ENCODE results near the gene LMAN1L. TPM values are rescaled to one million over a fixed set of nuclear protein-coding genes. Genes with fewer than 3 reads are reported as not detected.

LMAN1L gene
- total RNA-seq, 1 donor from 2014 or later = not detected

- no peak for TF ChIP-seq CTCF (IDR thresholded peaks at IDR 0.05; ENCODE audit: unreplicated experiment)
- Mint-ChIP-seq H3K27ac (ENCODE audit: unreplicated experiment) (no peak overlapping the region), H3K27me3 (ENCODE audit: unreplicated experiment) (peaks cover 10% of the 10 kb centered on the region), H3K4me1 (ENCODE audit: unreplicated experiment) (peaks cover 4% of the 10 kb centered on the region), H3K4me3 (ENCODE audit: unreplicated experiment) (no peak overlapping the region), H3K9me3 (ENCODE audit: unreplicated experiment) (no peaks in the 10 kb centered on the region), H3K36me3 (ENCODE audit: low read depth, unreplicated experiment) (peaks cover 9% of the 10 kb centered on the region)
- DNase-seq (ENCODE audit: low spot score) = no peak
These were observed 3.8 kb upstream of the LMAN1L start for GRCh38 chr15:74808840-74809229.

GRCh38 chr15:74809242-74809641 lies 3.4 kb upstream of the LMAN1L start:
- Mint-ChIP-seq H3K9me3 (ENCODE audit: unreplicated experiment) (no peaks in the 10 kb centered on the region), H3K27ac (ENCODE audit: unreplicated experiment) (no peak overlapping the region), H3K4me1 (ENCODE audit: unreplicated experiment) (peaks cover 4% of the 10 kb centered on the region), H3K27me3 (ENCODE audit: unreplicated experiment) (peaks cover 10% of the 10 kb centered on the region), H3K4me3 (ENCODE audit: unreplicated experiment) (no peak overlapping the region), H3K36me3 (ENCODE audit: low read depth, unreplicated experiment) (peaks cover 5% of the 10 kb centered on the region)
- no peak for TF ChIP-seq CTCF (IDR thresholded peaks at IDR 0.05; ENCODE audit: unreplicated experiment)
- DNase-seq (ENCODE audit: low spot score) = no peak

- peaks cover 6% of the 10 kb centered on the region for H3K27me3 Mint-ChIP-seq (ENCODE audit: unreplicated experiment)
- no peaks in the 10 kb centered on the region for H3K9me3 Mint-ChIP-seq (ENCODE audit: unreplicated experiment)
- H3K27ac Mint-ChIP-seq (ENCODE audit: unreplicated experiment) = no peak overlapping the region
- peaks cover 4% of the 10 kb centered on the region for H3K4me1 Mint-ChIP-seq (ENCODE audit: unreplicated experiment)
- H3K4me3 Mint-ChIP-seq (ENCODE audit: unreplicated experiment) = no peak overlapping the region
- H3K36me3 Mint-ChIP-seq (ENCODE audit: low read depth, unreplicated experiment) = peaks cover under 1% of the 10 kb centered on the region
- TF ChIP-seq CTCF (IDR thresholded peaks at IDR 0.05; ENCODE audit: unreplicated experiment) = no peak
- DNase-seq (ENCODE audit: low spot score) = no peak
These were observed 2.7 kb upstream of the LMAN1L start for GRCh38 chr15:74809956-74810355.

GRCh38 chr15:74815121-74815934 lies 2.7 kb downstream of the LMAN1L start:
- H3K36me3 Mint-ChIP-seq (ENCODE audit: low read depth, unreplicated experiment) = no peaks in the 10 kb centered on the region
- TF ChIP-seq CTCF (IDR thresholded peaks at IDR 0.05; ENCODE audit: unreplicated experiment) = no peak
- H3K27ac Mint-ChIP-seq (ENCODE audit: unreplicated experiment) = no peak overlapping the region
- H3K9me3 Mint-ChIP-seq (ENCODE audit: unreplicated experiment) = no peaks in the 10 kb centered on the region
- peaks cover 12% of the 10 kb centered on the region for H3K27me3 Mint-ChIP-seq (ENCODE audit: unreplicated experiment)
- H3K4me3 Mint-ChIP-seq (ENCODE audit: unreplicated experiment) = no peak overlapping the region
- peaks cover 3% of the 10 kb centered on the region for H3K4me1 Mint-ChIP-seq (ENCODE audit: unreplicated experiment)
- DNase-seq (ENCODE audit: low spot score) = no peak

- H3K36me3 Mint-ChIP-seq (ENCODE audit: low read depth, unreplicated experiment) = no peaks in the 10 kb centered on the region
- H3K9me3 Mint-ChIP-seq (ENCODE audit: unreplicated experiment) = no peaks in the 10 kb centered on the region
- H3K4me3 Mint-ChIP-seq (ENCODE audit: unreplicated experiment) = no peak overlapping the region
- DNase-seq (ENCODE audit: low spot score) = no peak
- TF ChIP-seq CTCF (IDR thresholded peaks at IDR 0.05; ENCODE audit: unreplicated experiment) = no peak
- peaks cover 3% of the 10 kb centered on the region for H3K4me1 Mint-ChIP-seq (ENCODE audit: unreplicated experiment)
- no peak overlapping the region for H3K27ac Mint-ChIP-seq (ENCODE audit: unreplicated experiment)
- peaks cover 12% of the 10 kb centered on the region for H3K27me3 Mint-ChIP-seq (ENCODE audit: unreplicated experiment)
These were observed 3.3 kb downstream of the LMAN1L start for GRCh38 chr15:74815961-74816360.

Data from endothelial cell (in vitro differentiated cells).